Measurements from ENCODE around the gene RAD51B. TPM values are rescaled to one million over a fixed set of nuclear protein-coding genes. Genes with fewer than 3 reads are reported as not detected.

RAD51B gene
- total RNA-seq, 4 donors from 2014 or later, result 5.0 to 31.8 (median 20.6) TPM

- no peaks in the 10 kb centered on the region for H3K4me1 ChIP-seq
- no peak overlapping the region for H3K4me3 ChIP-seq
- TF ChIP-seq CTCF (IDR thresholded peaks at IDR 0.05) (no peak), EP300 (IDR thresholded peaks at IDR 0.05; ENCODE audit: low read depth) (no peak)
- H3K9me3 ChIP-seq, result no peaks in the 10 kb centered on the region
- intact Hi-C loops (cut with DNase I; ENCODE audit: low total_unique reads) (no loop called here), in situ Hi-C loops (cut with MboI; ENCODE audit: low pct_ligation_motif_present in 1 of 4, low pct_unique_long_range_greater_than_20kb in 1 of 4, low sequenced_read_pairs in 3 of 4) (no loop called here)
- no peaks in the 10 kb centered on the region for H3K36me3 ChIP-seq
- H3K27ac ChIP-seq, result no peak overlapping the region
- no peak for DNase-seq
- H3K27me3 ChIP-seq, result no peaks in the 10 kb centered on the region
Measured at GRCh38 chr14:67908052-67908754, 88.6 kb downstream of the RAD51B start.

GRCh38 chr14:67911562-67911961 lies 92.0 kb downstream of the RAD51B start:
- in situ Hi-C loops (cut with MboI; ENCODE audit: low pct_ligation_motif_present in 1 of 4, low pct_unique_long_range_greater_than_20kb in 1 of 4, low sequenced_read_pairs in 3 of 4), result no loop called here
- Histone ChIP-seq H3K27me3 (no peaks in the 10 kb centered on the region), H3K4me1 (no peaks in the 10 kb centered on the region), H3K36me3 (no peaks in the 10 kb centered on the region), H3K9me3 (no peaks in the 10 kb centered on the region), H3K4me3 (no peak overlapping the region), H3K27ac (no peak overlapping the region)
- DNase-seq, result no peak
- no peak for TF ChIP-seq CTCF (IDR thresholded peaks at IDR 0.05)
- TF ChIP-seq EP300 (IDR thresholded peaks at IDR 0.05; ENCODE audit: low read depth), result no peak
- TF ChIP-seq POLR2A (IDR thresholded peaks at IDR 0.05), result no peak
- no peak for TF ChIP-seq POLR2AphosphoS5 (IDR thresholded peaks at IDR 0.05)
- intact Hi-C loops (cut with DNase I; ENCODE audit: low total_unique reads), result no loop called here
- 70 to 76% methylated on average over 2 of the region's 2 CpGs for WGBS, 2 donors (ENCODE audit: low coverage in 1 of 2)

- Histone ChIP-seq H3K36me3 (no peaks in the 10 kb centered on the region), H3K4me1 (peaks cover 0 to 3% (median 0%) of the 10 kb centered on the region in 4 donors), H3K27me3 (no peaks in the 10 kb centered on the region), H3K4me3 (no peak overlapping the region), H3K9me3 (no peaks in the 10 kb centered on the region), H3K27ac (no peak overlapping the region)
- WGBS, 2 donors (ENCODE audit: low coverage in 1 of 2), result 86 to 100% methylated on average over 1 to 4 of the region's 4 CpGs
- no peak for DNase-seq
- TF ChIP-seq EP300 (IDR thresholded peaks at IDR 0.05; ENCODE audit: low read depth), result no peak
- TF ChIP-seq CTCF (IDR thresholded peaks at IDR 0.05), result no peak
- TF ChIP-seq POLR2A (IDR thresholded peaks at IDR 0.05), result no peak
- TF ChIP-seq POLR2AphosphoS5 (IDR thresholded peaks at IDR 0.05), result no peak
- intact Hi-C loops (cut with DNase I; ENCODE audit: low total_unique reads) (no loop called here), in situ Hi-C loops (cut with MboI; ENCODE audit: low pct_ligation_motif_present in 1 of 4, low pct_unique_long_range_greater_than_20kb in 1 of 4, low sequenced_read_pairs in 3 of 4) (no loop called here)
Measured at GRCh38 chr14:67916430-67916829, 96.9 kb downstream of the RAD51B start.

GRCh38 chr14:67917006-67917405 lies 97.4 kb downstream of the RAD51B start:
- no peaks in the 10 kb centered on the region for H3K9me3 ChIP-seq
- intact Hi-C loops (cut with DNase I; ENCODE audit: low total_unique reads), result no loop called here
- TF ChIP-seq CTCF (IDR thresholded peaks at IDR 0.05) (no peak), POLR2A (IDR thresholded peaks at IDR 0.05) (no peak), EP300 (IDR thresholded peaks at IDR 0.05; ENCODE audit: low read depth) (no peak), POLR2AphosphoS5 (IDR thresholded peaks at IDR 0.05) (no peak)
- H3K4me3 ChIP-seq, result no peak overlapping the region
- no peak overlapping the region for H3K27ac ChIP-seq
- no peak for DNase-seq
- in situ Hi-C loops (cut with MboI; ENCODE audit: low pct_ligation_motif_present in 1 of 4, low pct_unique_long_range_greater_than_20kb in 1 of 4, low sequenced_read_pairs in 3 of 4), result no loop called here
- peaks cover 0 to 3% (median 0%) of the 10 kb centered on the region in 4 donors for H3K4me1 ChIP-seq
- no peaks in the 10 kb centered on the region for H3K36me3 ChIP-seq
- H3K27me3 ChIP-seq, result no peaks in the 10 kb centered on the region
- 87 to 93% methylated on average over 6 of the region's 6 CpGs for WGBS, 2 donors (ENCODE audit: low coverage in 1 of 2)
